Measurements from ENCODE around the gene MIGA2.
A peak's percentile ranks its signal among the peaks of the same experiment; 100 is the strongest.
"Not testable (repeated sequence)": the region's sequence is repeated elsewhere in the genome, so short reads cannot be mapped to it uniquely, and the experiment has no call there.

The MIGA2 gene

DNA sequence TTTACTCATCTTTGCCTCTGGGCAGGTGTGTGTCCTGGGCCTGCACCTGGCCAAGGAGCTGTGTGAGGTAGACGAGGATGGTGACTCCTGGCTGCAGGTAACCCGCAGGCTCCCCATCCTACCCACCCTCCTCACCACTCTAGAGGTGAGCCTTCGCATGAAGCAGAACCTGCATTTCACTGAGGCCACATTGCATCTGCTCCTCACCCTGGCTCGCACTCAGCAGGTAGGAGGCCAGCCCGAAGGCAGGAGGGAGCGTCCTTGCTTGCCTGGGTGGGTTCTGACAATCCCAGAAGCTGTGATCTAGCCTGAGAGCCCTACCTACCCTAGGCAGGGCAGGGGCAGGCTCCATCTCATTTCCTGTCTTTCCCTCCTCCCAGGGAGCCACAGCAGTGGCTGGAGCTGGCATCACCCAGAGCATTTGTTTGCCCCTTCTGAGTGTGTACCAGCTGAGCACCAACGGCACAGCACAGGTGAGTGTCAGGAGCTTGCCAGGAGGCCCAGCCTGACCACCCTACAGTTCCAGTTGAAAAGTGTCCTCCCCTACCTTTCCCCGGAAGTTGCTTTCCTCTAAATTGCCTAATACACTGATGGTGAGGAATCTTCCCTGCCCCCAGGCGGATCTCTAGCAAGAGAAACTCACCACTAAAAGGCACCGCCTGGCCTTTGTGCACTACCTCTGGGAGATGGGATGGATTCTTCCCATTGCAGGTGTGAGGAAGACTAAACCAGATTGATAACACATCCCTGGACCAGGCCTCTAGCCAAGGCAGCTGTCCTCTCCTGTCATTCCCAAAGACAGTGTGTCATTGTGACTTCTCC is 34.7 kb upstream of the MIGA2 start:
- no peak overlapping the region for H3K27ac ChIP-seq
- TF ChIP-seq CTCF (conservative IDR thresholded peaks at IDR 0.05): no peak

- no peak for TF ChIP-seq CTCF (conservative IDR thresholded peaks at IDR 0.05)
Observed at GRCh38 chr9:129002992-129003391, 33.4 kb upstream of the MIGA2 start.

GRCh38 chr9:129004173-129004572 is 32.3 kb upstream of the MIGA2 start:
- H3K27ac ChIP-seq: not testable (repeated sequence)

More at GRCh38 chr9:129002992-129003391, 33.4 kb upstream of the MIGA2 start:
- no peak overlapping the region for H3K27ac ChIP-seq

- peak overlapping the region; percentile 49; the same call in 1 of the 2 replicates for H3K27ac ChIP-seq
- TF ChIP-seq CTCF (conservative IDR thresholded peaks at IDR 0.05): no peak
Observed at GRCh38 chr9:129005336-129005997, 31.0 kb upstream of the MIGA2 start.

DNA sequence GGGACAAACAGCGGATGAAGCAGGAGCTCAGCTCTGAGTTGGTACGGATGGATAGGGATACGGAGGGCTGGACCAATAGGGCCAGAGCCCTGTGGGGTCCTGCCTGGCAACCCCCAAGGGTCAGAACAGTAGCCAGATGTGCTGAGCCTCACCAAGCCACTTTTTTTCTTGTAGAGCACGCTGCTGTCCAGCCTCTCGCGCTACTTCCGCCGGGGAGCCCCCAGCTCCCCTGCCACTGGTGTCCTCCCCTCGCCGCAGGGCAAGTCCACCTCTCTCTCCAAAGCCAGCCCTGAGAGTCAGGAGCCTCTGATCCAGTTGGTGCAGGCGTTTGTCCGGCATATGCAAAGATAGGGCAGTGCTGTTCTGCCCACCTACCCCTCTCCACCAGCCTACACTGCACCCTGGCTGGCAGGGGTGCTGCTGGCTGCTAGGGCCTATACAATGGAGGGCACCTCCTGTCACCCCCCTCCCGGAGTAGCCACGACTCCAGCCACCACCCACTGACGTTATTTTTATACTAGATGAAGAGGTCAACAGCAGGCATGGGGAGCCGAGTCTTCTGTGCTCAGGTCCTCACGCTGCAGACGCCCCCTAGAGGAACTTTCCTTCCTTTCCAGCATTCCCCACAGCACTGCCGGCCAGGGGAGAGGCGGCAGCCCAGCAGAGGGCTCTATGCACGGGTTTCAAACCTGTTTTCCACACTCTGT is 29.9 kb upstream of the MIGA2 start:
- TF ChIP-seq CTCF (conservative IDR thresholded peaks at IDR 0.05): peak; percentile 97
- peak overlapping the region; percentile 49 for H3K27ac ChIP-seq

GRCh38 chr9:129007035-129007765 is 29.2 kb upstream of the MIGA2 start:
- peak overlapping the region; percentile 49 for H3K27ac ChIP-seq
- peak; percentile 61 for TF ChIP-seq CTCF (conservative IDR thresholded peaks at IDR 0.05)

DNA sequence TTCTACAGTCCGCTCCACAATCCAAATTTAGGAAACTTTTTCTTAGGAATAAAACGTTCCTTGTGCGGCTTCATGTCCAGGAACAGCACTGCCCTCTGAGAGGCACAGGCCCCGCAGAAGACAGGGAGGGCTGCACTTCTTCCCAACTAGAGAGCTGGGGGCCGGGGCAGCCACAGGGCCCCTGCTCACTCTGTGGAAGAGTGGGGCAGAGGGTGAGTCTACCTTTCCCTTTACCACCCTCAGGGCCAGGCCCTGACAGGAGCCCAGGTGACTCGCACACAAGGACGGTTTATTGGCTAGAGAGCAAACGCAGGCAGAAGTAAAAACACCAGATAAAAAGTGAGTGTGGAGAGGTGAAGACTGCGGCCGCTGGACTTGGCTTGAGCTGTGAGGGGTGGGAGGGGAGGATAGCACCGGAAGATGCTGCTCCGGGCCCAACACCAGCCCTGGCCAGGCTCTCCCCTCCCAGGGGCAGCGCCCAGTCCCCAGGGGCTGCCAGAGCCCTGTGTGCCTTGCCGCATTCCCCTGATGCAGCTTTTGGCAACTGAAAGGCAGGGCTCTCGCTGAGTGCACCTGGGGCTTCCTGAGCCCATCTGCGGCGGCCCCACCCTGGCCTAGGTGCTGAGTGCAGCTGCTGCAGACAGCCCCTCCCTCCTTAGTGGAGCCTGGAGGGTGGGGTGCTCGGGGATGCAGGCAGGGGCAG is 28.5 kb upstream of the MIGA2 start:
- TF ChIP-seq CTCF (conservative IDR thresholded peaks at IDR 0.05): no peak
- H3K27ac ChIP-seq: peak overlapping the region; percentile 49
